ENCODE data around the gene RNASE7. TPM values are rescaled to one million over a fixed set of nuclear protein-coding genes. Genes with fewer than 3 reads are reported as not detected.

The RNASE7 gene
- total RNA-seq, 2 donors from 2014 or later = not detected

GRCh38 chr14:21023817-21024584, 18.2 kb upstream of the RNASE7 start:
- no peak for DNase-seq (ENCODE audit: low spot score)
- H3K36me3 ChIP-seq = peaks cover 31% of the 10 kb centered on the region
- TF ChIP-seq CTCF (IDR thresholded peaks at IDR 0.05) = no peak
- peak overlapping the region; percentile 96 to 98 for H3K27ac ChIP-seq
- H3K9me3 ChIP-seq = no peaks in the 10 kb centered on the region
- H3K4me3 ChIP-seq = peak overlapping the region; percentile 85 to 89
- peaks cover 0 to 38% of the 10 kb centered on the region in 2 donors for H3K4me1 ChIP-seq
- H3K27me3 ChIP-seq = no peaks in the 10 kb centered on the region

- peaks cover 23% of the 10 kb centered on the region for H3K36me3 ChIP-seq
- DNase-seq (ENCODE audit: low spot score) = peak; percentile 72
- H3K4me1 ChIP-seq = peaks cover 0 to 38% of the 10 kb centered on the region in 2 donors
- peak within 1 kb of the TSS; percentile 96 to 98 for H3K27ac ChIP-seq
- no peaks in the 10 kb centered on the region for H3K9me3 ChIP-seq
- H3K27me3 ChIP-seq = no peaks in the 10 kb centered on the region
- TF ChIP-seq CTCF (IDR thresholded peaks at IDR 0.05) = no peak
- H3K4me3 ChIP-seq = peak within 1 kb of the TSS; percentile 85 to 89
Observed at GRCh38 chr14:21024585-21025370, 17.4 kb upstream of the RNASE7 start, which contains the start of gene NDRG2. Gene NDRG2, minus strand, starts transcription at chr14:21025061. Its CDS starts 1,746 bp downstream, at chr14:21023315.

- Histone ChIP-seq H3K36me3 (peaks cover 16% of the 10 kb centered on the region), H3K4me3 (peak overlapping the region; percentile 85 to 89), H3K27ac (peak overlapping the region; percentile 96 to 98), H3K27me3 (no peaks in the 10 kb centered on the region), H3K9me3 (no peaks in the 10 kb centered on the region), H3K4me1 (peaks cover 0 to 38% of the 10 kb centered on the region in 2 donors)
- no peak for TF ChIP-seq CTCF (IDR thresholded peaks at IDR 0.05)
- DNase-seq (ENCODE audit: low spot score) = peak; percentile 73
Observed at GRCh38 chr14:21025371-21026273, 16.5 kb upstream of the RNASE7 start.

- H3K9me3 ChIP-seq = no peaks in the 10 kb centered on the region
- peaks cover 8% of the 10 kb centered on the region for H3K36me3 ChIP-seq
- H3K27ac ChIP-seq = peak overlapping the region; percentile 96 to 98
- peaks cover 0 to 38% of the 10 kb centered on the region in 2 donors for H3K4me1 ChIP-seq
- no peaks in the 10 kb centered on the region for H3K27me3 ChIP-seq
- DNase-seq (ENCODE audit: low spot score) = no peak
- no peak for TF ChIP-seq CTCF (IDR thresholded peaks at IDR 0.05)
- H3K4me3 ChIP-seq = no peak overlapping the region
Observed at GRCh38 chr14:21026274-21026987, 15.7 kb upstream of the RNASE7 start.

GRCh38 chr14:21026988-21027315, 15.2 kb upstream of the RNASE7 start:
- peaks cover 0 to 38% of the 10 kb centered on the region in 2 donors for H3K4me1 ChIP-seq

More at GRCh38 chr14:21026988-21027315, 15.2 kb upstream of the RNASE7 start:
- H3K9me3 ChIP-seq = no peaks in the 10 kb centered on the region
- H3K4me3 ChIP-seq = no peak overlapping the region
- peak overlapping the region; percentile 96 to 98 for H3K27ac ChIP-seq
- no peaks in the 10 kb centered on the region for H3K27me3 ChIP-seq
- H3K36me3 ChIP-seq = peaks cover 2% of the 10 kb centered on the region
- DNase-seq (ENCODE audit: low spot score) = peak; percentile 62
- no peak for TF ChIP-seq CTCF (IDR thresholded peaks at IDR 0.05)

Data from right atrium auricular region (tissue), 2 donors.